HG02678 (cell line): ENCODE data around the gene INKA2.
A peak's percentile ranks its signal among the peaks of the same experiment; 100 is the strongest.

Experiments
- ATAC-seq: cut with Tn5 transposase; IDR thresholded peaks from one replicate; pipeline ENCODE4 v1.9.1; 2021; ENCODE audit warnings: mild to moderate bottlenecking, moderate library complexity; ENCODE audit not compliant: unreplicated experiment

The INKA2 gene

DNA sequence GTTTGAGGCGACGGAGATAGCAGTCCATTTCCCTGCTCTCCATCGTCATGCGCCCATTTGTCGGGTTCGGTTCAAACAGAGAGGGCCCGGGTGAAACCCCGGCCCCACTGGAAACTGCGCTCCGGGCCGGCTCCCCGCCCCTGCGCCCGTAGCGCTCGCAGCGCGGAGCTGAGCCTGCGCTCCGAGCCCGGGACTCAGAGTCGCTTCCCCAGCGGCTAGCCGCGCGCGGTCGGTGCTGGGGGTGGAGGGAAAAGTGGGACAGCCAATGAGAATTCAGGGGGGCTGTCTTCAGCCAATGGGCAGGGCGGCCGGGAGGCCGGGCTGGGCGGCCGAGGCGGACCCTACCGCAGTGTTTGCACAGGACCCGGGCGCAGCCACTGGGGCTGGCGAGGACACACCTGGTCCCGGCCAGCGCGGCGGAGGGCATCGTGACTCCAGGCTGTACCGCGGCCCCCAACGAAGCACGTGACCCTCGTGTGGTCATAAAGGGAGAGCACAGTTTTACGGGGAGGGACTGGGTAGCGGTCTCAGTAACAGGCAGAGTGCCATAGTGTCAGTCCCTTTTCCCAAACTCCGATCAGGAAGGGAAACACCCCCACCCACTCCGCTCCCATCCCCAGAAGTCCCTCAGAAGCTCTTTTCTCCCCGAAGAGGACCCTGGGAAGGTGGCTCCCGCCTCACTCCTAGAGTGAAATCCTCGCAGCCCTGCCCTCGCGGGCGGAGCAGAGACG lies at the start of gene INKA2:
INKA2 (minus strand) TSS at position 202 of the 731 bp plus-strand sequence; CDS start at position 49, 153 bp downstream.
- peak; percentile 86 for ATAC-seq

GRCh38 chr1:111786669-111787207 lies 47.5 kb upstream of the INKA2 start:
- ATAC-seq: no peak

- no peak for ATAC-seq
Observed at GRCh38 chr1:111784273-111784901, 45.2 kb upstream of the INKA2 start.

DNA sequence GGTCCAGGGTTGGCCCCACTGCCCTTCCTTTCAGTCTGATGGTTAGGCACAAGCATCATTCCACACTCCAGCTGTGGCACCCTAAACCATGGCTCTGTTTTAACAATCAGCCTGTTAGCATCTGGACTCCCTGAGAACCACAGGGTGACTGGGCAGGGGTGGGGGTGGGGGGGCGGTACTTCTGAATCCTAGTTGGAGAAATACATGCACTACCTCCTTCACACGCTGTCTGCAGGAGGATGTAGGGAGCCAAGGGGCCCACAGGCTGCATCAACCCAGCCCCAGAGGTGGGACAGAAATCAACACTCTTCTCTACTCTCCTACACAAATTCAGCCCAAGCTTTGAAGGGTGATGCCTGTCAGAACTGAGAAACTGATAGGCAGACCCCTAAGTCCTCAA lies 40.4 kb upstream of the INKA2 start:
- ATAC-seq: no peak

DNA sequence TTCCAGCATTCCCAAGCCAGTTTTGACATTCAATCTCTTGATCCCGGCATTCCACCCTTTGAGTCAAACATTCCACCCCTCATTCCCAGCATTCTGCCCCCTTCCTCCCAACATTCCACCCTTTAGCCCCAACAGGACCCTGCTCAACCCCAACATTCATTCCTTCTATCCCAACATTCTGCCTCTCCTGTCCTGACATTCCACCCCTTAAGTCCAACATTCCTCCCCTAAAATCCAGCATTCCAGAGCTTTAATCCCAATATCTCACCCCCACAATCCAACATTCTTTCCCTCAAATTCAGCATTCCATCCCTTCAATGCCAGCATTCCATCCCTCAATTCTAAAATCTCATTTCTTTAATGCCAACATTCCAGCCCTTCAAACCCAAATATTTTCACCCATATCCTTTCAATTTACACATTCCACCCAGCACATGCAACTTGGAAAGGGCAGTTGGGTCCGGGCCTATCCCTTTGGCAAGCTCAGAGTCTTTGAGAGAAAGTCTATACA lies 39.4 kb upstream of the INKA2 start:
- ATAC-seq: no peak

DNA sequence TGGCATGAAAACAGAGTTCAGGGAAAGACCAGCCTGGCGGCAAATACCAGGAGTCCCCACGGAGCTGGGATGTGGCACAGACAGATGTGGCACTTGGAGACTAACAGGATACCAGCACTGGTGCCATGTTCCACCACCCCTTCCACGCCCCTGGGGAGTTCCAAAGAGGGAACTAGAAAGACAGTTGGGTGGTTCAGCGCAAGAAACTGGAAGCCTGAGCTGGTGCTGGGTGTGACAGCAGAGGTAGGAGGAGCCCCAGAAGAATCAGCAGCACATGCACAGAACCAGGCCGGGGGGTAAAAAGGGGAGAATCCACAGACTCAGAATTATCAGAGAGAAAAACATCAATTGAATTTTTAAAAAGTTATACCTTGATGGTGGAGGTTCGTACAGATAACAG lies 38.9 kb upstream of the INKA2 start:
- no peak for ATAC-seq

DNA sequence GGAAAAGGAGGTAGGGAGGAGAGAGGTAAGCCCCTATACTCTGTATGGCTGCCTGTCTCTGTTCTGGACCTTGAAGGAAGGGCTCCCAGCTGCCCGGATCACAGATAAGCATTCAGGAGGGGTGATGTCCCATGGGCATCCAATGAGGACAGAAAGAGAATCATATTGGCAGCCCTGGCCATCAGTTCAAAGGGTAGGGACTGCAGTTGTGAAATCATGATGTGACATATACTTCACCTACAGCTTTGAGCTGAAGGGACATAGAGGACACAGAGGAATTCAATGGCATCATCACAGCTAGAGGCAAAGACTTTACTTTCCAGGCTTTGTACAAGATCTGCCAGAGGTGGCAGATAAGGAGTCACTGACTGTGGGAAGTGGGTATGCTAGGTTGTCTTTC lies 38.1 kb upstream of the INKA2 start:
- no peak for ATAC-seq

GRCh38 chr1:111776861-111777260 lies 37.7 kb upstream of the INKA2 start:
- no peak for ATAC-seq

- ATAC-seq: no peak
Observed at GRCh38 chr1:111776391-111776790, 37.2 kb upstream of the INKA2 start.

GRCh38 chr1:111775966-111776365 lies 36.8 kb upstream of the INKA2 start:
- ATAC-seq: no peak

DNA sequence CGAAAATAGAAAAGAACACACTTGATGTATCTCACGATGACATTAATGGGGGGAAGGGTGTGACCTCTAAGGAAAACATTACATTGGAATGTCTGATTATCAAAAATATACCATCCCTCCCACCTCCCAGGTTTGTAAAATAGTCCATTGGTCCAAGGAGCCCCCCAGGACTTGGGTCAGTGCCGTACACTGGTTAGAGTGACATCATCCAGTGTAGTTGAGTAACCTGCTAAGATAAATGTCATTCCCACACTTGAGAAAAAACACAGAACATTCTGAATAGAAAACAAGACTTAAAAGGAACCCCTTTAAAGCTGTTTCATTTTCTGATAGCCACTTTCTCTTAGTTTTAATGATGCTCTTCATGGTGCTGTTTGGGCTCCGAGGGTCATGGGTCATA lies 31.7 kb upstream of the INKA2 start:
- ATAC-seq: no peak

GRCh38 chr1:111769517-111770146 lies 30.4 kb upstream of the INKA2 start:
- no peak for ATAC-seq

- no peak for ATAC-seq
Observed at GRCh38 chr1:111768625-111769024, 29.4 kb upstream of the INKA2 start.

DNA sequence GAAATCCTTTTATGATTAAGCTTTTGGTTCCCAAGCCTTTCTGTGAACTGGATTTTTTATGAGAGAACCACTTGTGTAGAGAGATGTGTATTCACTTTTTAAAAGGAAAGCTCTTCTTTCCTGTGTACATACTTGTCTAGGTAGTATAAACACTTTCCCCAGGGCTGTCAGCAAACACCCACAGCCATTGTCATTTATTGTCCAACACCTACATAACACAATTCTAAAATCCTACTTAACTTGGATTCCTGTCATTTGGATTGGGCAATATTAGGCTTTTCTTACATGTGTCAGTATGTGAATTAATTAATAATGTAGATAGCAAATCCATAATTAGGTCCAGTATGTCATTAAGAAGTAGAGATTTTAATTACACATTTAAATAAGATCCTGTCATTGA lies 28.8 kb upstream of the INKA2 start:
- ATAC-seq: no peak

GRCh38 chr1:111762332-111762731 lies 23.1 kb upstream of the INKA2 start:
- ATAC-seq: no peak

DNA sequence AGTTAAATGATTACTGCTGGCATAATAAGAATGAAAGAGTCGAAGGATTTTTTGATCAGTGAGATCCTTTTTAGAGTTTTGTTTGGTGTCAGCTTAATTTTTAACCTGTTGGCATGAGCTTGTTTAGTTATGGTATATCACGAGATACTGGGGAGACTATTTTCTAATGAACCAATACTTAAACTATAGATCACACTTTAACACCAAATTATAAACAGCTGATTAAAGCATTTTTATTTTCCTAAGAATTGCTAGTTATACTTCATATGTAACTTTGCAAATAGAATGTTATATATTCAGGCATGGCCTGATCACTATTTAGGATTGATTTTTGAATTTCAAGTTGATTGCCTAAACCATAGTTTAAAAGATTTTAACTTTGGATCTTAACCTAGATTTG lies 22.5 kb upstream of the INKA2 start:
- ATAC-seq: no peak

GRCh38 chr1:111758373-111758772 lies 19.2 kb upstream of the INKA2 start:
- ATAC-seq: no peak

DNA sequence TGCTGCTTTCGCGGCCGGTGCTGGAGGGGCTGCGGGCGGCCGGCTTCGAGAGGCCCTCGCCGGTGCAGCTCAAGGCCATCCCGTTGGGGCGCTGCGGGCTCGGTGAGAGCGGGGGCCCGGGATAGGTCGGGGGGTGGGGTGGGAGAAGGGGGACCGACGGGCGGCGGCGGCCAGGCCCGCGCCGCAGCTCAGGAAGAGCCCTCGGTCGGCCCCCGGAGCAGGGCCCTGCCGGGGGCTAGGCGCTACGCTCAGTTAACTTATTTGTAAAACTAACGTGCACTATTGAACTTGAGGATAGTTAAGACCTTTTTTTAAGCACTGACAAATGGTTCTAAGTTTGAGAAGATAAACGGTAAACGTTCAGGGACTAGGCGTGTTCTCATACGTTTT lies 16.9 kb upstream of the INKA2 start:
- no peak for ATAC-seq

DNA sequence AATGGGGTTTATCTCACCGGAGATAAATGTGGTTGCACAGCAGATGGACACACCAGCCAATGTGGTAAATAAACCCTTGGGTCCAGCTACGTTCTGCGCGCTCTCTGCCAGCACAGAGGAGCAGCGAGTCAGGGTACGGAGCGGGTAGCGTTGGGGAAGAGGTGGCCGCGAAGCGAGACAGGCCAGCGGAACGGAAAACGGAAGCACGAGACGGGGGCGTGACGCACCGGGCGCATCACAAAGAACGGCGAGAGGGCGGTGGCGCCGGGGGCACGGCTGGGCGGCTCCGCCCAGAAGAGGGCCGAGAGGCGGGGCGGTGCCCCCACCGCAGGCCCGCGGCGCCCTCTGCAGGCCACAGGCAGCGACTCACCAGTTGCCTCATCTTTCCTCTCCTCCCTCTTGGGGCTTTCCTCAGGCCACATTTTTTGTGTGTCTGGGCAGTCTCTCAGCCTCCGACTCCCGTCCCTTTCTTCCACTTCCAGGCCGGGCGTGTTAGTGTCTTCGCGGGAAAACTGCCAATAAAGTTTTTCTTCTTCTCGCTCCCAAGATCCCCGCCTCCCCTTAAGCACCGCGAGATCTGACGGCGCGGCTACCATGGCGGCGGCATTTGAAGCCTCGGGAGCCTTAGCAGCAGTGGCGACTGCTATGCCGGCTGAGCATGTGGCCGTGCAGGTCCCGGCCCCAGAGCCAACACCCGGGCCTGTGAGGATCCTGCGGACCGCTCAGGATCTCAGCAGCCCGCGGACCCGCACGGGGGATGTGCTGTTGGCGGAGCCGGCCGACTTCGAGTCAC lies 16.3 kb upstream of the INKA2 start, which contains the start of gene DDX20:
DDX20 (plus strand) TSS at position 571 of the 793 bp plus-strand sequence; CDS start at position 595, 24 bp downstream.
- ATAC-seq: peak; percentile 91

DNA sequence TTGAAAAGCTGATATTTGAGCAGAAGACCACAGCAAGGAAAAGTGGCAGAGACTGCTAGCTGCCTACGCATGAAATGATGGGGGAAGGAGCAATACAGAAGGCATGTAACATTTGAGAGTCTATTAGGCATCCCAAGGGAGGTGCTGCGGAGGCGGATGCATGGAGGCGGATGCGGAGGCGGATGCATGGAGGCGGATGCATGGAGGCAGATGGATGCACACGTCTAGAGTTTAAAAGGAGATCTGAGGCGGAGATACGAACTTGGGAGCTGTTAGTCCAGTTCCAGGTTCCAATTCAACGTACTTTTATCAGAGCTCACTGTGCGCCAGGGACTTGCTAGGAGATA lies 15.8 kb upstream of the INKA2 start:
- peak; percentile 2 for ATAC-seq
